Mucosa of descending colon (tissue), 3 donors: Measurements from ENCODE around the gene FAM180A. TPM values are rescaled to one million over a fixed set of nuclear protein-coding genes. Genes with fewer than 3 reads are reported as not detected.

Experiments used
- ATAC-seq: fragments of 200-7000 bp; cut with Tn5 transposase; one replicate; pipeline ENCODE4 v1.9.1; 2020; ENCODE audit warnings: mild to moderate bottlenecking, moderate library complexity
- DNase-seq, 3 donors: peaks; one replicate each; pipeline ENCODE4 v3.0.0-alpha.2; 2020
- H3K36me3 ChIP-seq: fragments of 200-600 bp; one replicate; pipeline ENCODE4 v1.8.0; 2021; ENCODE audit warnings: low read depth, mild to moderate bottlenecking
- H3K4me1 ChIP-seq: fragments of 200-600 bp; one replicate; pipeline ENCODE4 v1.8.0; 2021; ENCODE audit warnings: low read depth, mild to moderate bottlenecking
- H3K4me3 ChIP-seq: fragments of 200-600 bp; one replicate; pipeline ENCODE4 v1.8.0; 2021; ENCODE audit warnings: mild to moderate bottlenecking
- H3K9me3 ChIP-seq: fragments of 200-600 bp; one replicate; pipeline ENCODE4 v1.8.0; 2021; ENCODE audit warnings: mild to moderate bottlenecking
- CTCF ChIP-seq: fragments of 200-600 bp; IDR thresholded peaks from one replicate; pipeline ENCODE4 v1.8.0; 2022; ENCODE audit warnings: antibody characterized with exemption, mild to moderate bottlenecking
- intact Hi-C, 2 donors: fragments of 100-400 bp; cut with DNase I in 1 of 2; cut with micrococcal nuclease in 1 of 2; formaldehyde crosslinking; loops; one replicate each; pipeline versions ENCODE4 v1.11.0 to v1.11.1; 2022; cut with DNase I, micrococcal nuclease
- total RNA-seq, 3 donors: library from RNA; stranded (reverse); fragmentation: NEBNext Ultra II Directional in 2 of 3; extraction: Animal tissue kit (Norgen Biotek cat#: 25700) in 2 of 3; gene quantifications; one replicate each; pipeline versions ENCODE4 v1.2.1 to v1.2.4, GENCODE V29; 2021 to 2023
- donor health status: DM: no; HTN: no; CAD: no; lungs with moderate emphysema.
- donor health status: DM: no; HTN: no; CAD: no.
- donor health status: DM: no; HTN: yes; CAD: no.

FAM180A gene
- total RNA-seq, 3 donors from 2014 or later: 0.26 to 3.5 (median 1.3) TPM

GRCh38 chr7:135729230-135729629 lies 19.4 kb downstream of the FAM180A start:
- H3K4me1 ChIP-seq: no peaks in the 10 kb centered on the region
- TF ChIP-seq CTCF: no peak
- H3K36me3 ChIP-seq: no peaks in the 10 kb centered on the region
- H3K9me3 ChIP-seq: no peaks in the 10 kb centered on the region
- no peak for DNase-seq
- intact Hi-C loops: no loop called here
- no peak for ATAC-seq
- H3K4me3 ChIP-seq: no peak overlapping the region

GRCh38 chr7:135728136-135728669 lies 20.4 kb downstream of the FAM180A start, which contains the start of gene SLC13A4:
TSS of gene SLC13A4 (minus strand) at chr7:135728186. CDS start at chr7:135727496, 690 bp downstream.
- intact Hi-C loops: no loop called here
- Histone ChIP-seq H3K4me1 (no peaks in the 10 kb centered on the region), H3K4me3 (no peak within 1 kb of the TSS), H3K9me3 (no peaks in the 10 kb centered on the region), H3K36me3 (no peaks in the 10 kb centered on the region)
- ATAC-seq (no peak), DNase-seq (no peak)
- no peak for TF ChIP-seq CTCF

GRCh38 chr7:135726911-135727673 lies 21.5 kb downstream of the FAM180A start:
- H3K36me3 ChIP-seq: no peaks in the 10 kb centered on the region
- TF ChIP-seq CTCF: no peak

GRCh38 chr7:135726276-135726788 lies 22.3 kb downstream of the FAM180A start:
- Histone ChIP-seq H3K4me3 (no peak overlapping the region), H3K36me3 (no peaks in the 10 kb centered on the region), H3K9me3 (no peaks in the 10 kb centered on the region), H3K4me1 (no peaks in the 10 kb centered on the region)
- no peak for DNase-seq
- ATAC-seq: no peak
- intact Hi-C loops: no loop called here
- no peak for TF ChIP-seq CTCF

More at GRCh38 chr7:135726911-135727673, 21.5 kb downstream of the FAM180A start:
- intact Hi-C loops: no loop called here
- no peaks in the 10 kb centered on the region for H3K9me3 ChIP-seq
- DNase-seq (no peak), ATAC-seq (no peak)
- no peaks in the 10 kb centered on the region for H3K4me1 ChIP-seq
- no peak overlapping the region for H3K4me3 ChIP-seq

GRCh38 chr7:135723411-135723810 lies 25.2 kb downstream of the FAM180A start:
- no peaks in the 10 kb centered on the region for H3K9me3 ChIP-seq
- ATAC-seq (no peak), DNase-seq (no peak)
- no peak overlapping the region for H3K4me3 ChIP-seq
- no peaks in the 10 kb centered on the region for H3K4me1 ChIP-seq
- intact Hi-C loops: no loop called here
- TF ChIP-seq CTCF: no peak
- no peaks in the 10 kb centered on the region for H3K36me3 ChIP-seq
